ENCODE results near the gene UGT1A1.

The UGT1A1 gene

GRCh38 chr2:233764264-233764663 is 4.2 kb downstream of the UGT1A1 start:
- no peaks in the 10 kb centered on the region for H3K27me3 ChIP-seq (ENCODE audit: control insufficient read depth, insufficient read depth, low read length)
- no peaks in the 10 kb centered on the region for H3K9me3 ChIP-seq (ENCODE audit: control insufficient read depth, insufficient read depth, low read length)
- H3K9ac ChIP-seq (ENCODE audit: low read depth, low read length) = no peak overlapping the region
- no peaks in the 10 kb centered on the region for H3K4me1 ChIP-seq (ENCODE audit: control insufficient read depth, insufficient read depth, low read length)
- H3K4me3 ChIP-seq (ENCODE audit: low read depth, low read length) = no peak overlapping the region
- H3K36me3 ChIP-seq (ENCODE audit: control insufficient read depth, insufficient read depth, low read length) = no peaks in the 10 kb centered on the region

- Histone ChIP-seq H3K27me3 (ENCODE audit: control insufficient read depth, insufficient read depth, low read length) (no peaks in the 10 kb centered on the region), H3K9me3 (ENCODE audit: control insufficient read depth, insufficient read depth, low read length) (no peaks in the 10 kb centered on the region), H3K36me3 (ENCODE audit: control insufficient read depth, insufficient read depth, low read length) (no peaks in the 10 kb centered on the region), H3K4me1 (ENCODE audit: control insufficient read depth, insufficient read depth, low read length) (no peaks in the 10 kb centered on the region), H3K4me3 (ENCODE audit: low read depth, low read length) (no peak overlapping the region), H3K9ac (ENCODE audit: low read depth, low read length) (no peak overlapping the region)
Measured at GRCh38 chr2:233764761-233765160, 4.7 kb downstream of the UGT1A1 start.

- Histone ChIP-seq H3K9ac (ENCODE audit: low read depth, low read length) (no peak overlapping the region), H3K4me1 (ENCODE audit: control insufficient read depth, insufficient read depth, low read length) (no peaks in the 10 kb centered on the region), H3K9me3 (ENCODE audit: control insufficient read depth, insufficient read depth, low read length) (no peaks in the 10 kb centered on the region), H3K27me3 (ENCODE audit: control insufficient read depth, insufficient read depth, low read length) (no peaks in the 10 kb centered on the region), H3K36me3 (ENCODE audit: control insufficient read depth, insufficient read depth, low read length) (no peaks in the 10 kb centered on the region), H3K4me3 (ENCODE audit: low read depth, low read length) (no peak overlapping the region)
Measured at GRCh38 chr2:233766416-233766815, 6.3 kb downstream of the UGT1A1 start.

GRCh38 chr2:233768076-233768475 is 8.0 kb downstream of the UGT1A1 start:
- Histone ChIP-seq H3K36me3 (ENCODE audit: control insufficient read depth, insufficient read depth, low read length) (no peaks in the 10 kb centered on the region), H3K9me3 (ENCODE audit: control insufficient read depth, insufficient read depth, low read length) (no peaks in the 10 kb centered on the region), H3K9ac (ENCODE audit: low read depth, low read length) (no peak overlapping the region), H3K4me3 (ENCODE audit: low read depth, low read length) (no peak overlapping the region), H3K27me3 (ENCODE audit: control insufficient read depth, insufficient read depth, low read length) (no peaks in the 10 kb centered on the region), H3K4me1 (ENCODE audit: control insufficient read depth, insufficient read depth, low read length) (no peaks in the 10 kb centered on the region)

GRCh38 chr2:233769260-233769659 is 9.2 kb downstream of the UGT1A1 start:
- Histone ChIP-seq H3K4me3 (ENCODE audit: low read depth, low read length) (no peak overlapping the region), H3K4me1 (ENCODE audit: control insufficient read depth, insufficient read depth, low read length) (no peaks in the 10 kb centered on the region), H3K9me3 (ENCODE audit: control insufficient read depth, insufficient read depth, low read length) (no peaks in the 10 kb centered on the region), H3K27me3 (ENCODE audit: control insufficient read depth, insufficient read depth, low read length) (no peaks in the 10 kb centered on the region), H3K36me3 (ENCODE audit: control insufficient read depth, insufficient read depth, low read length) (no peaks in the 10 kb centered on the region), H3K9ac (ENCODE audit: low read depth, low read length) (no peak overlapping the region)

GRCh38 chr2:233772153-233772552 is 12.1 kb downstream of the UGT1A1 start:
- Histone ChIP-seq H3K36me3 (ENCODE audit: control insufficient read depth, insufficient read depth, low read length) (no peaks in the 10 kb centered on the region), H3K4me1 (ENCODE audit: control insufficient read depth, insufficient read depth, low read length) (no peaks in the 10 kb centered on the region), H3K27me3 (ENCODE audit: control insufficient read depth, insufficient read depth, low read length) (no peaks in the 10 kb centered on the region), H3K9ac (ENCODE audit: low read depth, low read length) (no peak overlapping the region), H3K4me3 (ENCODE audit: low read depth, low read length) (no peak overlapping the region), H3K9me3 (ENCODE audit: control insufficient read depth, insufficient read depth, low read length) (no peaks in the 10 kb centered on the region)

GRCh38 chr2:233772583-233772982 is 12.5 kb downstream of the UGT1A1 start:
- Histone ChIP-seq H3K4me3 (ENCODE audit: low read depth, low read length) (no peak overlapping the region), H3K4me1 (ENCODE audit: control insufficient read depth, insufficient read depth, low read length) (no peaks in the 10 kb centered on the region), H3K27me3 (ENCODE audit: control insufficient read depth, insufficient read depth, low read length) (no peaks in the 10 kb centered on the region), H3K36me3 (ENCODE audit: control insufficient read depth, insufficient read depth, low read length) (no peaks in the 10 kb centered on the region), H3K9ac (ENCODE audit: low read depth, low read length) (no peak overlapping the region), H3K9me3 (ENCODE audit: control insufficient read depth, insufficient read depth, low read length) (no peaks in the 10 kb centered on the region)

GRCh38 chr2:233773854-233774253 is 13.8 kb downstream of the UGT1A1 start:
- no peak overlapping the region for H3K4me3 ChIP-seq (ENCODE audit: low read depth, low read length)
- no peak overlapping the region for H3K9ac ChIP-seq (ENCODE audit: low read depth, low read length)
- no peaks in the 10 kb centered on the region for H3K36me3 ChIP-seq (ENCODE audit: control insufficient read depth, insufficient read depth, low read length)
- no peaks in the 10 kb centered on the region for H3K27me3 ChIP-seq (ENCODE audit: control insufficient read depth, insufficient read depth, low read length)
- H3K4me1 ChIP-seq (ENCODE audit: control insufficient read depth, insufficient read depth, low read length) = no peaks in the 10 kb centered on the region
- H3K9me3 ChIP-seq (ENCODE audit: control insufficient read depth, insufficient read depth, low read length) = no peaks in the 10 kb centered on the region

GRCh38 chr2:233775414-233775813 is 15.3 kb downstream of the UGT1A1 start:
- Histone ChIP-seq H3K9me3 (ENCODE audit: control insufficient read depth, insufficient read depth, low read length) (no peaks in the 10 kb centered on the region), H3K4me3 (ENCODE audit: low read depth, low read length) (no peak overlapping the region), H3K36me3 (ENCODE audit: control insufficient read depth, insufficient read depth, low read length) (no peaks in the 10 kb centered on the region), H3K9ac (ENCODE audit: low read depth, low read length) (no peak overlapping the region), H3K4me1 (ENCODE audit: control insufficient read depth, insufficient read depth, low read length) (no peaks in the 10 kb centered on the region), H3K27me3 (ENCODE audit: control insufficient read depth, insufficient read depth, low read length) (no peaks in the 10 kb centered on the region)

- no peaks in the 10 kb centered on the region for H3K4me1 ChIP-seq (ENCODE audit: control insufficient read depth, insufficient read depth, low read length)
- H3K36me3 ChIP-seq (ENCODE audit: control insufficient read depth, insufficient read depth, low read length) = no peaks in the 10 kb centered on the region
- H3K9me3 ChIP-seq (ENCODE audit: control insufficient read depth, insufficient read depth, low read length) = no peaks in the 10 kb centered on the region
- H3K27me3 ChIP-seq (ENCODE audit: control insufficient read depth, insufficient read depth, low read length) = no peaks in the 10 kb centered on the region
- H3K9ac ChIP-seq (ENCODE audit: low read depth, low read length) = no peak within 1 kb of the TSS
- H3K4me3 ChIP-seq (ENCODE audit: low read depth, low read length) = no peak within 1 kb of the TSS
Measured at GRCh38 chr2:233778030-233778429, 18.0 kb downstream of the UGT1A1 start, which contains the start of gene MROH2A. Gene MROH2A, plus strand, starts transcription at chr2:233778330. Its CDS starts 1,029 bp downstream, at chr2:233779359.

- Histone ChIP-seq H3K36me3 (ENCODE audit: control insufficient read depth, insufficient read depth, low read length) (no peaks in the 10 kb centered on the region), H3K4me3 (ENCODE audit: low read depth, low read length) (no peak overlapping the region), H3K9me3 (ENCODE audit: control insufficient read depth, insufficient read depth, low read length) (no peaks in the 10 kb centered on the region), H3K4me1 (ENCODE audit: control insufficient read depth, insufficient read depth, low read length) (no peaks in the 10 kb centered on the region), H3K9ac (ENCODE audit: low read depth, low read length) (no peak overlapping the region), H3K27me3 (ENCODE audit: control insufficient read depth, insufficient read depth, low read length) (no peaks in the 10 kb centered on the region)
Measured at GRCh38 chr2:233779722-233780121, 19.7 kb downstream of the UGT1A1 start.

- no peaks in the 10 kb centered on the region for H3K27me3 ChIP-seq (ENCODE audit: control insufficient read depth, insufficient read depth, low read length)
- no peaks in the 10 kb centered on the region for H3K4me1 ChIP-seq (ENCODE audit: control insufficient read depth, insufficient read depth, low read length)
- H3K4me3 ChIP-seq (ENCODE audit: low read depth, low read length) = no peak overlapping the region
- no peak overlapping the region for H3K9ac ChIP-seq (ENCODE audit: low read depth, low read length)
- H3K9me3 ChIP-seq (ENCODE audit: control insufficient read depth, insufficient read depth, low read length) = no peaks in the 10 kb centered on the region
- no peaks in the 10 kb centered on the region for H3K36me3 ChIP-seq (ENCODE audit: control insufficient read depth, insufficient read depth, low read length)
Measured at GRCh38 chr2:233780771-233781170, 20.7 kb downstream of the UGT1A1 start.

- H3K4me3 ChIP-seq (ENCODE audit: low read depth, low read length) = no peak overlapping the region
- H3K36me3 ChIP-seq (ENCODE audit: control insufficient read depth, insufficient read depth, low read length) = no peaks in the 10 kb centered on the region
- H3K4me1 ChIP-seq (ENCODE audit: control insufficient read depth, insufficient read depth, low read length) = no peaks in the 10 kb centered on the region
- H3K27me3 ChIP-seq (ENCODE audit: control insufficient read depth, insufficient read depth, low read length) = no peaks in the 10 kb centered on the region
- no peaks in the 10 kb centered on the region for H3K9me3 ChIP-seq (ENCODE audit: control insufficient read depth, insufficient read depth, low read length)
- H3K9ac ChIP-seq (ENCODE audit: low read depth, low read length) = no peak overlapping the region
Measured at GRCh38 chr2:233789554-233789953, 29.5 kb downstream of the UGT1A1 start.
